Measurements from ENCODE around the gene DAPK2. TPM values are rescaled to one million over a fixed set of nuclear protein-coding genes. Genes with fewer than 3 reads are reported as not detected.

The DAPK2 gene
- total and polyA plus RNA-seq, 2 experiments from 2014 or later = 0.51 to 1.4 TPM

DNA sequence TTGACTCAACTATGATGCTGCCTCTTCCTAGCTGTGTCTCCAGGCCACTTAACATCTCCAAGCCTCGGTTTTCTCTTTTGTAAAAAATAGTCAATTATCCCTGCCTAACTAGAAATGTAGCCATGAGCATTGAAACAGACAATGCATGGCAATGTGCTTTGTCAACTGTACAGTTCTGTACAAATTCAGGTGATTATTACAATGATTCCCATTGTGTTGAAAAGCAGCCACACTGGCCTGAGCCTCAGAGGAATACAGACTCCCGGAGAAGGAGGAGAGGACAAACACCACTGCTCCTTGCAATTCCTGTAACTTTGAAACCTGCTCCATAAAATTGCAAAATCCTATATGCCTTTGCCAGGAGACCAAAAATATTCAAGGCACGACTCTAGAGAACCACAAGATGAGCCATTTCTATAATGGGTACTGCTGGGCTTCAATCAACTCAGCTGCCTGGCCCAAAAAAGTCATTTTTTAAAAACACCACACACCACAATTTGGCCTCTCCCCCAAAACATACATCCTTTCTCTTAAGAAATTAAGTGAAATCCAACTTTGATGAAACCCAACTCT lies 28.6 kb downstream of the DAPK2 start:
- Histone ChIP-seq H3K4me1 (ENCODE audit: low read depth) (peaks cover 7% of the 10 kb centered on the region), H3K27me3 (no peaks in the 10 kb centered on the region), H3K9me3 (ENCODE audit: low read depth) (no peaks in the 10 kb centered on the region), H3K36me3 (no peaks in the 10 kb centered on the region), H3K27ac (no peak overlapping the region), H3K4me3 (no peak overlapping the region)
- TF ChIP-seq, protein P1, sequence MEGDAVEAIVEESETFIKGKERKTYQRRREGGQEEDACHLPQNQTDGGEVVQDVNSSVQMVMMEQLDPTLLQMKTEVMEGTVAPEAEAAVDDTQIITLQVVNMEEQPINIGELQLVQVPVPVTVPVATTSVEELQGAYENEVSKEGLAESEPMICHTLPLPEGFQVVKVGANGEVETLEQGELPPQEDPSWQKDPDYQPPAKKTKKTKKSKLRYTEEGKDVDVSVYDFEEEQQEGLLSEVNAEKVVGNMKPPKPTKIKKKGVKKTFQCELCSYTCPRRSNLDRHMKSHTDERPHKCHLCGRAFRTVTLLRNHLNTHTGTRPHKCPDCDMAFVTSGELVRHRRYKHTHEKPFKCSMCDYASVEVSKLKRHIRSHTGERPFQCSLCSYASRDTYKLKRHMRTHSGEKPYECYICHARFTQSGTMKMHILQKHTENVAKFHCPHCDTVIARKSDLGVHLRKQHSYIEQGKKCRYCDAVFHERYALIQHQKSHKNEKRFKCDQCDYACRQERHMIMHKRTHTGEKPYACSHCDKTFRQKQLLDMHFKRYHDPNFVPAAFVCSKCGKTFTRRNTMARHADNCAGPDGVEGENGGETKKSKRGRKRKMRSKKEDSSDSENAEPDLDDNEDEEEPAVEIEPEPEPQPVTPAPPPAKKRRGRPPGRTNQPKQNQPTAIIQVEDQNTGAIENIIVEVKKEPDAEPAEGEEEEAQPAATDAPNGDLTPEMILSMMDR (IDR thresholded peaks at IDR 0.05; ENCODE audit: low read depth, low read length) = no peak
- DNase-seq (ENCODE audit: low read depth in 1 of 2, low spot score in 1 of 2) = peak in 1 of 2 donors; percentile 57

DNA sequence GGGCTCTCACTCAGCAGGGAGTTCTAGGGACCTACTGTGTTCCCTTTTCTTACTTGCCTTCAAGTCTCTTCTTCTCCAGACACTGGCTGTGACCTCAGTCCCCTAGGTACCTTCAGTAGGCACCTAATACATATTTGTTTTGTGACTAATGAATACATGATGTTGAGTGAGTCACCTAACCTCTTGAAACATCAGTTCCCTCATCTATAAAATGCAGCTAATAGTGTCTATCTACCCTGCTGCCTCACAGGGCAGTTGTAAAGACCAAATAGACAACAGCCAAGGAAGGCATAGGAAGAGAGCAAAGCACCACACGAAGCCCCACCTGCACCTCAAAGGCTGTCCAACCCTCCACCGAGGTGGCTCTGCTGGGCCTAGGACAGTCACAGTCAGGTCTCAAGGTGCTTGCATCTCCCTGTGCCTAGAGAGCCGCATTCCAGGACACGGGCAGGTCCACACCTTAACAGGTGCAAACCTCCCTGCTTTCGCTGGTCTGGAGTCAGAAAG lies 29.1 kb downstream of the DAPK2 start:
- H3K4me3 ChIP-seq = no peak overlapping the region
- TF ChIP-seq, protein P1 (IDR thresholded peaks at IDR 0.05; ENCODE audit: low read depth, low read length) = no peak
- DNase-seq (ENCODE audit: low read depth in 1 of 2, low spot score in 1 of 2) = no peak
- H3K9me3 ChIP-seq (ENCODE audit: low read depth) = no peaks in the 10 kb centered on the region
- no peaks in the 10 kb centered on the region for H3K36me3 ChIP-seq
- peaks cover 7% of the 10 kb centered on the region for H3K4me1 ChIP-seq (ENCODE audit: low read depth)
- no peaks in the 10 kb centered on the region for H3K27me3 ChIP-seq
- H3K27ac ChIP-seq = no peak overlapping the region

DNA sequence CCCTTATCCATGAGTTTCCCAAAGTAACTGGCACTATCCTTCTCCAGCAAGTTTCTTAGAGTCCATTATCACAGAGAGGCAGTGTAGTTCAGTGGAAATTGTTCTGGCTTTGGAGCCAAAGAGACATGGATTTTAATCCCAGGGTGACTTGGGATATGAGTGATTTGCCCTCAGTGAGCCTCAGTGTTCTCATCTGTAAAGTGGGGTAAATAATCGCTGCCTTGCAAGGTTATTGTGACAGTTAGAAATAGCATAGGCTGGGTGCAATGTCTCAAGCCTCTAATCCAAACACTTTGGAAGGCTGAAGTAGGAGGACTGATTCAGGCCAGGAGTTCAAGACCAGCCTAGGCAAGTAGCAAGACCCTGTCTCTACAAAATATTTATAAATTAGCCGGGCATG lies 30.0 kb downstream of the DAPK2 start:
- Histone ChIP-seq H3K36me3 (no peaks in the 10 kb centered on the region), H3K9me3 (ENCODE audit: low read depth) (no peaks in the 10 kb centered on the region), H3K27me3 (no peaks in the 10 kb centered on the region), H3K4me3 (no peak overlapping the region), H3K4me1 (ENCODE audit: low read depth) (peaks cover 7% of the 10 kb centered on the region), H3K27ac (no peak overlapping the region)
- TF ChIP-seq, protein P1 (IDR thresholded peaks at IDR 0.05; ENCODE audit: low read depth, low read length) = no peak
- no peak for DNase-seq (ENCODE audit: low read depth in 1 of 2, low spot score in 1 of 2)

DNA sequence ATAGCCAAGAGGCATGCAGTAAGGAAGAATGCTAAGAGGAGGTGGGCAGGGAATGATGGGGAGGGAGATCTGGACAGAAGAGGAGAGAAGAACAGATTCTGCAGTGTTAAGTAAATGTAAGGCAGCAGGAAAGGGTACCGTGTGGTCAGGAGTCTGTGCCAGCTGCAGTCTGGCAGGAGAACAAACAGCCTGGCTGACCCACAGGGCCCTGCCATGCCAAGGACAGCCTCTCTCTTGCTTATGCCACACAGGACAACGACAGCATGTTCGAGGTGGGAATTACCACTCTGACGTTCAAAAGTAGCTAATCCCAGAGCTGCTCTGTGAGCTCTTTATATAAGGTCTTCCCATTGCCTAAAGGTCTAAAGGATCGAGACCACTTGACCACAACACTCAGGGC lies 31.3 kb downstream of the DAPK2 start:
- Histone ChIP-seq H3K27ac (no peak overlapping the region), H3K36me3 (no peaks in the 10 kb centered on the region), H3K4me1 (ENCODE audit: low read depth) (peaks cover 7% of the 10 kb centered on the region), H3K9me3 (ENCODE audit: low read depth) (no peaks in the 10 kb centered on the region), H3K4me3 (no peak overlapping the region), H3K27me3 (no peaks in the 10 kb centered on the region)
- TF ChIP-seq, protein P1 (IDR thresholded peaks at IDR 0.05; ENCODE audit: low read depth, low read length) = no peak
- no peak for DNase-seq (ENCODE audit: low read depth in 1 of 2, low spot score in 1 of 2)

DNA sequence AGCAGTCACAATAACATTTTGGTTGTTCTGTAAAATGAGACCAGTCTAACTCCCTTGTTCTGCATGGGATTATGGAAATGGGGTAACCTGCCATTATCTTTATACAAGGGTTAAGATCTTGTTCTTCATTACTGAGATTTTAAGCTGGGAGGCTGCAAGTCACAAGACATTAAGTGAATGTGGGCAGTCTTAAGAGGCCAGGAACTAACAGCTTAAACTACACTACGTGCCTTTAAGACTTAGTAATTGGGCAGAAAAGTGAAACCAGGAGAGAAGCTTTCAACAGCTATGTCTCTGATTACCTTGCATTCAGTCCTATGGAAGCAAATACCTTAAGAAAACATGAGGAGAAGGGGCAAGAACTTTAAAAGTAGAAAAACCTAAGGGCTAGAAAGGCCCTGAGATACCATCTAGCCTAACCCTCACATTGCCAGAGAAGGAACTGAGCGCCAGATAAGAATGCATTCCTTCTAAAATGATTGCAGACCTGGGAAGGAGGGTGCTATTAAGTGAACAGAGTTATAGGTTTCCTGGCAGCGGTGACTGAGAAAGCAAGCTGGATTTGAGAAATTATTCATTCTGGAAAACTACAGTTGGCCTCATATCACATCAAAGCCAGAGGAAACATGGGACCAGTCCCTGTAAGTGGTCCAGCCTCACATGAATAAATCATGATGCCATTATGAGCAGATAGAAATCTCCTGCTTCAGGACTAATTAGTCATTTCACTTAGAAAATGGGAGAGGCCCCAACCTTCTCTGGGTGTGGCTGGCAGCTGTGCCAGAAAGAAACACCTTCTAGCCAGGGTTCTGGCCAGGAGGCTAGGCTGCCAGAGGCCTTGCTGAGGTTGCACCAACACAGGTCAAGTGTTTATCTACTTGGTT lies 32.9 kb downstream of the DAPK2 start:
- no peak overlapping the region for H3K4me3 ChIP-seq
- peaks cover 7% of the 10 kb centered on the region for H3K4me1 ChIP-seq (ENCODE audit: low read depth)
- no peak for DNase-seq (ENCODE audit: low read depth in 1 of 2, low spot score in 1 of 2)
- no peak overlapping the region for H3K27ac ChIP-seq
- TF ChIP-seq, protein P1 (IDR thresholded peaks at IDR 0.05; ENCODE audit: low read depth, low read length) = no peak
- no peaks in the 10 kb centered on the region for H3K27me3 ChIP-seq
- H3K36me3 ChIP-seq = no peaks in the 10 kb centered on the region
- no peaks in the 10 kb centered on the region for H3K9me3 ChIP-seq (ENCODE audit: low read depth)

All from cardiac muscle cell (in vitro differentiated cells and primary cell).